NCI-H1694 (cell line): ENCODE measurements around the gene MTHFSD.

Source experiments
- DNase-seq: peaks from one replicate; lab custom pipeline; 2025; lab: John Stamatoyannopoulos, UW

The MTHFSD gene

GRCh38 chr16:86550281-86550680, 4.8 kb downstream of the MTHFSD start:
- DNase-seq = no peak

DNA sequence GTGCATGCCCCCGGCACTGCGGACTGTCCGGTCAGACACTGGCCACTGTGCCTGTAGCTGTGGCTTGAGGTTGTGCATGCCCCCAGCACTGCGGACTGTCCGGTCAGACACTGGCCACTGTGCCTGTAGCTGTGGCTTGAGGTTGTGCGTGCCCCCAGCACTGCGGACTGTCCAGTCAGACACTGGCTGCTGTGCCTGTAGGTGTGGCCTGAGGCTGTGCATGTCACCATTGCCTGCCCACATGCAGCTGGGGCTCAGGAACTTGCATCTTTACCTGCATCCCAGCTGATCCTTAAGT, 5.2 kb downstream of the MTHFSD start:
- no peak for DNase-seq

DNA sequence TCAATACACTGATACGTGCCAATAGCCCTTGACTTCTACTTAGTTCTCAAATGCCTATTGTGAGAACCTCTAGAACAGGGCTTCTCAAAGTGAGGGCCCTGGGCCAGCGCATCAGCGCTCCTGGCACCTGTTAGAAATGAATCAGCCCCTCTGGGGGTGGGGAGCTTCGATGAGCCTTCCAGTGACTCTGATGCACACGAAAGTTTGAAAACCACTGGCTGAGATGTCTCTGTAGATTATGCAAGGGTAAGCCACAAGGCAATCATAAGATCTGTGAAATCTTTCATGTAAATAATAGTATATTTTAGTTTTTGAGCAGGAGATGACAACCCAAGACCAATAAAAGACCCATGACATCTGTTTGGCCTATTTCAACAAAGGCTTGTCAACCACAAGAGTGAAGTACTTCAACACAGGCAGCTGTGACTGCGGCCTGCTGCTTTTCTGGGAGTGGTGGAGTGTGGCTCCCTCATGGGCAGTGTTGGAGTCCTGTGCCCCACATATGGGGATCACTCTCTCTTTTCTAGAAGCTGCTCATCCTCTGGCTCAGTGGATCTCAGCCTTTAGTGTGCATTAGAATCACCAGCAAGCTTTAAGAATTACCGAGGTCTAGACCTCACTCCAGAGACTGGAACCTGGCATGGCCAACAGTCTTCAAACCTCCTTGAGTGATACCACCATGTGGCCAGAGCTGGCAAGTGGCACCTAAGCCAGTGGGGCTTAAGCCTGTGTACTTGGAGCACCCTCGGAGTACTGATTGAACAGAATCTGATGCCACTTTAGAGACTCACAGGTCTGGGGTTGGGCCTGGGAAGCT, 5.8 kb downstream of the MTHFSD start:
- no peak for DNase-seq

DNA sequence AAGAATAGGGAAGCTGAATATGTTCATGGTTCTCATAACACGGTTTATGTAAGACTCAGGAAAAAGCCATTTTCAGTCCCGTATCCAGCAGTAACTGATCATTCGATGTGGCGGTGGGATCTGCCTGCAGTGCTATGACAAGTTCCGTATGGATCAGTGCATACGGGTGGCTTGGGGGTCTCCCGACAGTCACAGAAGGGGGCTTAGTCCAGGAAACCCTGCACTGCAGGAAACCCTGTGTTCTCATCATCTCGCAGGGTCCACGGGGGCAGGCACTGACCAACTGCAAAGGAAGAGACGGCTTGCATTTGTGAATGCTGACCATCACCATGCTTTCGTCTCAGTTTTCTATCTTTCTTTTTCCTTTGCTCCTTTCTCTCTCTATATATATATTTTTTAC, 7.7 kb downstream of the MTHFSD start:
- DNase-seq = no peak

DNA sequence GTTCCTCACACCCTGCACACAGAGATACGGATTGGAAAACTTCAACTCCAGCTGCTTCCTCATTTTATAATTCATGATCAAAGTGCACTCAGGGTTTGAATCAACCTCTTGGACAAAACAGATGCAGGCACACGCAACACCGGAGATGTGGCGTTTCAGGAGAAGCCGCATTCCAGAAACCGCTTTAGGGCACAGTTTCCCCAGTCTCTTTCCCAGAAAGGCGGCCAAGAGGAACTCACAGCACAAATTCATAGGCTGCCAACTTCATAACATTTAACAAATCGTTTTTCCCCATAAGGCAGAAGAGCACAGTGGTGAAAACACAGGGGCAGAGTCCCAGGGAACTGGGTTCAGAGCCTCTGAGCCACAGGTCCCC, 8.4 kb downstream of the MTHFSD start:
- DNase-seq = no peak

DNA sequence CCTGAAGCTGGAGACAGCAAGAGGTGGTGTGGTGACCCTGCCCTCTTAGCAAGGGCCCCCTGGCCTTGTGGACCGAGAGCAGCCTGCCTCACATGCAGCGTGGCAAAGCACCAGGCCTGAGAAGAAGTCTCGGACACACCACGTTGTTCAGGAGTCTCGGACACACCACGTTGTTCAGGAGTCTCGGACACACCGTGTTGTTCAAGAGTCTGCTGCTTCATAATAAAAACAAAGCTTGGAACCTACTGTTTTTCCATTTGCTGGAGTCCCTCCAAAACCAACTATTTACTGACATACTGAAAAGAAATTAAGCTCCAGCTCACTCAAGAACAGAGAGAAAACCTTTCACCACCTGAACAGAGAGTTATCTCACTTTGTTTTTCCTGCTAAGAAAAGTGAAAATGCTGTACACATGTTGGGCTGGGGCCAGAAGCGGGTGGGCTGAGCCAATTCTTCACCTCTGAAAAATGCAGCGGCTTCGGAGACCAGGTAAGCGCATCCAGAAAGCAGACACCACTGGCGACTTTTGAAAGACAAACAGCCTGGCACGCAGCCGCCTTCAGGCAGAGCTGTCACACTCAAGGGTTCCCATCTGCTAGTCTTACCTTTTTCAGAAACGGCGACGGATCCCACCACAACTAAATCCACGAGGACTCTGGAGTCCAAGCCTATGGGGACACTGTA, 8.9 kb downstream of the MTHFSD start:
- DNase-seq = no peak

- DNase-seq = no peak
Measured at GRCh38 chr16:86545481-86545880, 9.6 kb downstream of the MTHFSD start.

- no peak for DNase-seq
Measured at GRCh38 chr16:86542756-86543750, 12.0 kb downstream of the MTHFSD start.

DNA sequence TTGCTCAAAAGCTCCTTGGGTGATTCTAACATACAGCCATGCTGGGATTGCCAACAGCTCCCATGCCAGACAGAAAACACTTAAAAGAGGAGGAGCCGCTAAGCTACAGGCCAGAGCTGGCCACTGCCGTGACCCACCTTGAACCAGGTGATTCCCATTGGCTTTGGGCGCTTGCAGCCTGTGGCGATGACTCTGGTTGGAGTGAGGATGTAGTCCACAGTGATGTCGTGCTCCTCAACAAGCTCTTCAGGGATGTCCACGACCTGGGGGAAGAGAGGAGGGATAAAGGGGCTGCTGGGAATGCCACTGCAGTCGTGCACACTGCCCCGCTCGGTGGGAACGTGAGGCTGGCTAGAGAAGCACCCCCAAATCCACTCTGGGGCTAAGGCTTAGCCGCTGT, 13.5 kb downstream of the MTHFSD start:
- no peak for DNase-seq

DNA sequence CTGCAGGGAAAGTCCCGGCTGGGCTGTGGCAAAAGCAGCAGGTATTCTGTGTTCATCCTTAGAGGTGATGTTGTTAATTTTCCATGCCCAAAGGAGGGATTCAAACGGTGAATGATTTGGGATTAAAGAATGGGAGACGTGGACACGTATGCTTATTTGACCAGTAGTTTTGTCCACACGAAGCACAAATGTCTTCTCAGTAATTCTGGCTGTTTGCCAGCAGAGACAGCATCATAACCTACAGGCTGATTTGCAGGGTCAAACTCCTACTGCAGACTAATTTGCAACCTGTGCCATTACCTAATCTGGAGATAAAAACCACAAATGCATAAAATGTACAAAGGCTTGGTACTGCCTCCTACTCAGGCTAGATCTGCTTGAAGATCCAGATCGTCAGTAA, 14.1 kb downstream of the MTHFSD start:
- no peak for DNase-seq

- DNase-seq = no peak
Measured at GRCh38 chr16:86538196-86538780, 16.7 kb downstream of the MTHFSD start.

- no peak for DNase-seq
Measured at GRCh38 chr16:86537486-86537885, 17.5 kb downstream of the MTHFSD start.

- DNase-seq = no peak
Measured at GRCh38 chr16:86536621-86537020, 18.4 kb downstream of the MTHFSD start.

DNA sequence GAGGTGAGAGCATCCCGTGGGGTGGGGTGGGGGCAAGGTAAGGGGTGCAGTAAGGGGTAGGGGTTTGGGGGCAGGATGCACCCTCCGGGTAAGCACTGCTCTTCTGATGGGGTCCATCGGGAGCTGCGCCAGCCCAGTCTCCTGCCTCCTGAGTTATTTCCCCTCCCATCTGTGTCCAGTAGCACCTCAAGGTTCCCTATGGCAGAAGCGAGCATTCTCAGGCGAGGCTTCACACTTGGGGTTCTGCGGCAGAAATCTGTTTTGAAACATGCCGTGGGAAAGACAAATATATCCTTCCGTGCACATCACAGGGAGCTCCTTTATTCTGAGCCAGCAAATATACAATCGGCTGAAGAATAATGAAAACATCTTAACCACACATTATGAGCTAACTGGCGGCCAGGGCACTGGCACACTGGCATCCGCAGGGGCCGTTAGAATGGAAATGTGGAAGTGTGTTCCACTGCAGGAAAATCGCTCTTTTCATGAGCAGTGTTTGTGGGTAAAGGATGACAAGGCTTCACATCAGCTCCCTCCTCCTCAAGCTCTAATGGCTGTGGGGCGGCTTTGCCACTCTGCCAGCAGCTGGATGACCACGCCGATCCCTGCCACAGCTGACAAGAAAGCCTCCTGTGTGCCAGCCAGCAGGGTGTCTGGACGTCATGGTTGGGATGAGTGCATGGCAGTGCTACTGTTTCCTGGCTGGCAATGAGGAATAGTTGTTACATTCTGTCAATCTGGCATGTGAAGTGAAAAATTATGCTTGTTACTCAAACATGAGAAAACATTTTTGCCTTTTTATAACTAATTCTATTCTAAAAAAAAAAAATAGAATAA, 20.0 kb downstream of the MTHFSD start:
- no peak for DNase-seq

DNA sequence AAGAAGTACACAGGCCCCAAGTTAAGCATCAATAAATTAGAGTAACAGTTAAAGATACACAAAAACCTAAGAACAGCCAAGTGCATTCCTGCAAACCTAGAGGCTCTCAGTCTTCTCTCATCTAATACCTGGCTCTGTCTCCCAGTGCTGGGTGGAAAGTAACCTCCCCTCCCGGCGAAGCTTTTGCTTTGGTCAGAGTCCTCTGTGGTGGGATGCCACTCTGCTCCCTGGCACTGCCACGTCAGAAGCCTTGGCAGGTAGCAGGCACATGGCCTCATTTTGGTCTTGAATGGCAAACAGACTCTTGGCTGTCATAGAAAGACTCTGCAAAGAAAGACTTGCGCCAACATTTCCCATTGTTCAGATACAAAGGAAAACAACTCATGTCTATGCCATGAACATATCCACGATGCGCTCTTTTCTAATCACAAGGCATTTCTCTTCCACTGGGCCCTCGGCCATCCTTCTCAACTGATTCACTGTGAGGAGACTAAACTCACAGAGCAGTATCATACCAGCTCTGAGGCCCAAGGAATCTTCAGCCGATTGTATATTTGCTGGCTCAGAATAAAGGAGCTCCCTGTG, 21.2 kb downstream of the MTHFSD start:
- no peak for DNase-seq

- DNase-seq = no peak
Measured at GRCh38 chr16:86533076-86533475, 22.0 kb downstream of the MTHFSD start.

- DNase-seq = no peak
Measured at GRCh38 chr16:86532526-86532815, 22.6 kb downstream of the MTHFSD start.

DNA sequence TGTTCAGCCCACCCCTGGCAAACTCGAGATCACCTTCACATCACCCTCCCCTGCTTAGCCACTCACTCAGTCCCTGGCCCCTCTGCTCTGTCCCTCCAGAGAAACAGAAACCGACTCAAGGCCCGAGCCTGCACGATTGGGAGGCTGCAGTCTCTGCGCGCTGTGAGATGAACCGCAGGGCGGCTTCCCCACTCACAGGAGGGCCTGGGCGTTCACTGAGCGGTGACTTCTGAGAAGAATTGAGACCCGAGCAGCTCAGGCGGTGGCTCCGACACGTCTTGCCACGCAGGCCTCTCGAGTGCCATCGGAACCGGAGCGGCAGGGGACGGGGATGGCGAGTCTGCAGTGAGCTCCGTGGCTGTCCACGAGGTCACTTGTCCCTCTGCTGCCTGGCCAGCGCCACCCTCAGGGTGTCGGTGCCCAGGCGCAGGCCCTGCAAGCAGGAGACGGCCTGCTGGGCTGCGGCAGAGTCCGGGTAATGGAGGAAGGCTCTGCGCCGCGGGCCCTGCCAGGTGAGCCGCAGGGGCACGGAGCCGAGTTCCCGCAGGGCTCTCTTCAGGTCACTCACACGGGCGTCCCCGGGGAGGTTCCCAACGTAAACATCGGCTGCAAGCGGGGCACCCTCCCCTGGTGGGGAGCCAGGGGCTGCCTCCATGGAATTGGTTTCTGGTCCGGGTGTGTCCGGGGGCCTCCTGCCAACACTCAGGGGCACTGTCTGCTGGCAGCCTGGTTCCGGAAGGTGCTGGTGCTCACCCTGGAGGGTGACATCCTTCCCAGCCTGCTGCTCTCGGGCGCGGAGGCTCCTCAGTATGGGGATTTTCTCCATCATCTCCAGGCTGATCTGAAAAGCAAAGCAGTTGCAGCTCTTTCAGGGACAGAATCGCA, 23.2 kb downstream of the MTHFSD start:
- no peak for DNase-seq

DNA sequence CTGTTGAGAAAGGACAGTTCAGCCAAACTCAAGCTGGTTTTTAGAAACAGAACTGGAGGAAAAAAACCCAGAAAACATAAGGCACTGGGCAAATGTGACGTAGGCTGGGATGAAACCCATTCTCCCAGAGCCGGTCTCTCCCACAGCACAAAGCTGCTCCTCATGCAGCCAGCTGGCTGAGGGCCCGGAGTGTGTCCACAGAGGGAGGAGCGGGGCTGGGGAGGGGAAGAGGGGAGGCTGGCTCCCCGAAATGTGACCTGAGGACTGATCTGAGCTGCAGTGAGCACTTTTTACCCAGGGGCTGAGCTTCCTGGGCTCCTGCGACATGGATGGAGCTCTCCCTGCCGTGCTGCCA, 23.9 kb downstream of the MTHFSD start:
- no peak for DNase-seq
